D341Med (cell line): ENCODE results near the gene NAT16.
A peak's percentile ranks its signal among the peaks of the same experiment; 100 is the strongest.
"Not testable (repeated sequence)": the region's sequence is repeated elsewhere in the genome, so short reads cannot be mapped to it uniquely, and the experiment has no call there.

Experiments
- DNase-seq: peaks from one replicate; pipeline ENCODE4 v3.0.0; 2012; ENCODE audit warnings: low spot score

The NAT16 gene

DNA sequence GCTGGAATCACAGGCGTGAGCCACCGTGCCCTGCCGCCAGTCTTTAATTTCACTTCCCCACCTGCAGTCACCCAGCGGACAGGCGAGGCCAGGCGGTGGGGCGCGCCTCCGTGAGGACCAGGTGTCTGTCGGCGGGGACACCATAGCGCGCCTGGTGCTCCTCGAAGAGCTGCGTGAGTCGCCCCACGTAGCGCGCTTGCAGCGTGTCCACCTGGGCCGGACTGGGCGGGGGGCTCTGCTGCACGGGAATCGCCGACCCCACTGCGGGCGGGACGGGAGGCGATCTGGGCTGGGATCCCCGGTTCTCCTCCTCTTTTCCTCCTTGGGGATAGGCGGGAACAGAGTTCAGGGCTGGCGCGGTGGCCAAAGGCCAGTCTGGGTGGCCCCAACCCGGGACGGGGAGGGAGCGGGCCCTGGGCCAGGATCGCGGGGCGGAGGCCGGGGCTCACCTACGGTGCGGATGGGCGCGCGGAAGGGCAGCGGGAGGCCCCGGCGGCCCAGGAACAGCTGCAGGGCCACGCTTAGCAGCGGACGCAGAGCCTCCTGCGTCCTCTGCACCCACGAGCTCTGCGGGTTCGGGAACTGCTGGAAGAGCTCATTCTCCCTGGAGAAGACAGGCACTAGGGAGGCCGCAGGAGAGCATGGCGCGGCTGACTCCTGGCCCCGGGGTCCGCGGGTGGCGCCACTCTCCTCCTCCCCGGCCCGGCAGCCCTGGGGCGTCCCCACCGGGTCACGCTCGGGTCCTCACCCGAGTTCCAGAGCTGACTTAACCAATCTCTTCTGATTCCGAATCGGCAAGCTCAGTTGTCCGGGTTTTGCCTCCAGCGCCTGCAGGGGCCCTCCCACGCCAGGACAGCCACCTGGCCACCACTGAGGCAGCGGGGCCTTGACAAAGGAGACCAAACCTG is 21.9 kb upstream of the NAT16 start:
- peak; percentile 39 for DNase-seq

DNA sequence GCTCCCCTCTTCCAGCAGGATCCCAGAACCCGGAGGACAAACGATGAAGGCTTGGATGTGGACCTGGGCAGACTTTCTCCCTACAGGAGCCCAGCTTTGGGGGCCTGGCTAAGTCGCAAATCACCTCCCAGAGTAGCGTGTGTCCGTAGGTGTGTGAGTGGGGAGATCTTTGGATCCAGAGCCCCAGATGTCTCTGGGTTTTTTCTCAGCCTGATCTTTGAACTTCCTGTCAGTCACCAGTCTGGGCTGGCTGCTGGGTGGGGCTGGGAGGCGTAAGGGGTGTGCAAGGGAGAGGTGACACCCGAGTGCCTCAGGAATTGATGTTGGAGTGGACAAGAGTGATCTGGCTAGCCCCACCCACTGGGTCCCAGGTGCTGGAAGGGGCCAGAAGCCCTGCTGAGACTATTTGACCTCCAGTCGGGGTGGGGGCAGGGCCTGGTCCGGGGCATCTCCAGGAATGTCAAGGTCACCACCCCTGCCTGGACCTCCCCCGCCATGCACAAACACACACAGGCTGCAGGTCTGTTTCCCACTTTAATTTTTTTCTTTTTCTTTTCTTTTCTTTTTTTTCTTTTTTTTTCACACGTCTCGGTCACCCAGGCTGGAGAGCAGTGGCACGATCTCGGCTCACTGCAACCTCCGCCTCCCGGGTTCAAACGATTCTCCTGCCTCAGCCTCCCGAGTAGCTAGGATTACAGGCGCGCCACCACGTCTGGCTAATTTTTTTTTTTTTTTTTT is 20.9 kb upstream of the NAT16 start, which contains the start of gene MOGAT3:
TSS of gene MOGAT3 (minus strand) at position 175 of the 738 bp plus-strand sequence. CDS start 182 bp downstream, outside the sequence.
- no peak for DNase-seq

DNA sequence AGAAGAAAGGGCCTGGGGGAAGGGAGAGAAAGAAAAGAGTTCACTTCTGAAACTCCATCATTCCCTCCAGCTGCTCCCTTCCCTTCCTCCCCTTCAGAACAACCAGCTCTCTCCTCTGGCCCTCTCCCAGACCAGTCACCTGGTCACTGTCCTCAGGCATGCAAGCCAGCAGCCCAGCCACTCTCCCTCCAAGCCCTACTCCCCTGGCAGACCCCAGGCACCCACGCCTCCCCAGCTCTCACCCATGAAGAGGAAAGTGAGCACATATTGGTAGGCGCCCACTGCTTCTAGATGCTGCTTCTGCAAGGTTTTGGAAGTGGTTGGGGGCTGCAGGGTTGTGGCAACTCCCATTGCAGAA is 20.4 kb upstream of the NAT16 start:
- no peak for DNase-seq

DNA sequence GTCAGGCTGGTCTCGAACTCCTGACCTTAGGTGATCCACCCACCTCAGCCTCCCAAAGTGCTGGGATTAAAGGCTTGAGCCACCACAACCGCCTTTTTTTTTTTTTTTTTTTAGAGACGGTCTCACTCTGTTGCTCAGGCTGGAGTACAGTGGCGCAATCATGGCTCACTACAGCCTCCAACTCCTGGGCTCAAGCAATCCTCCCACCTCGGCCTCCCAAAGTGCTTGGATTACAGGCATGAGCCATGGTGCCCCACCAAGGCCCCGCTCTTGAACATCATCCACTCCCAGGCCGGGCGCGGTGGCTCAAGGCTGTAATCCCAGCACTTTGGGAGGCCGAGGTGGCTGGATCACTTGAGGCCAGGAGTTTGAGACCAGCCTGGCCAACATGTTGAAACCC is 19.4 kb upstream of the NAT16 start:
- DNase-seq: not testable (repeated sequence)

DNA sequence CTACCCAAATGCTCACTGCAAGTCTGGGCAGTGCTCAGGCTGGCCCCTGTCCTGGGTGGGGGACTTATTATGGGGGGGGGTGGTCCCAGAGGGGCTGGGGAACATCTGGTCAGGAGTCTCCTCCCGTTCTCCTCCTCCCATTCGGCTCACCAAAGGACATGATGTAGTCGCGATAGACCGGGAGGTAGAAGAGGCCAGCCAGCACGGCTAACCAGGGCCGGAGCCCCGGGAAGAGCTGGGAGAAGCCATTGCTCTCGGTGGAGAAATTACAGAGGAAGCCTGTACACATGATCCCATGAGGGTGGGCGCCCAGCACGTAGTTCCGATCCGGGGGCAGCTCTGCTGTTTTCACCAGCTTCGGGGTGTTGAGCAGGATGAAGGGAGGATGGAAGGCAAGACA is 18.4 kb upstream of the NAT16 start:
- DNase-seq: no peak

GRCh38 chr7:101197991-101198390 is 17.9 kb upstream of the NAT16 start:
- DNase-seq: peak; percentile 28

GRCh38 chr7:101195884-101196283 is 15.8 kb upstream of the NAT16 start:
- no peak for DNase-seq

DNA sequence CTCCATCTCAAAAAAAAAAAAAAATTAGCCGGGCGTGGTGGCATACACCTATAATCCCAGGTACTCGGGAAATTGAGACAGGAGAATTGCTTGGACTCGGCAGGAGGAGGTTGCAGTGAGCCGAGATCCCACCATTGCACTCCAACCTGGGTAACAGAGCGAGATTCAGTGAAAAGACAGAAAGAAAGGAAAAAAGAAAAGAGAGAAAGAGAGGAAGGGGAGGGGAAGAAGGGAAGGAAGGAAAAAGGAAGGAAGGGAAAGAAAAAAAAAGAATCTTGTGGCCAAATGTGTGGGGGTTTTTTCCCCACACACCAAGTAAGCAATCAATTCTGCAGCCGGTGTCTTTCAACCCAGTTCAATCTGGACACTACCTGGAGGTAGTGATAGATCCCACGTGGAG is 9.0 kb upstream of the NAT16 start:
- DNase-seq: no peak

- DNase-seq: no peak
Measured at GRCh38 chr7:101186844-101187428, 6.8 kb upstream of the NAT16 start.

- no peak for DNase-seq
Measured at GRCh38 chr7:101186194-101186593, 6.1 kb upstream of the NAT16 start.

GRCh38 chr7:101185258-101185839 is 5.3 kb upstream of the NAT16 start:
- DNase-seq: no peak

- DNase-seq: no peak
Measured at GRCh38 chr7:101179713-101180112, 380 bp downstream of the NAT16 start.

DNA sequence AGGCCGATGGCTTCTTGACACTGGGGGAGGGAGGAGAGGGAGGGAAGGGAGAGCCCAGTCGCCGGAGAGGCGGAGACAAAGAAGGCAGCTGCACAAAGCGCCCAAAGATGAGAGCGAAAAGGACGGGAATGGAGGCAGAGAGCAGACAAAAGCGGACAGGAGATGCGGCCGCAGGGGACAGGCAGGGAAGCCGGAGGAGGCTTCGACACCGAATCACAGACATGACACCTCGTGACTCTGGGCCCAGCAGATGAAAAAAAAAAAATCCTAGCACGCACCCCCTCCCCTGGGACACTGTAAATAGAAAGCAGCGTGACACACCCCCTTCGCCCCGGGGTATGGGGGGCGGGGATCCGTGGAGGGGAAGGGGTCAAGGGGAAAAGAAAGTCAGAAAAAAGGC is 976 bp downstream of the NAT16 start:
- DNase-seq: no peak

- DNase-seq: no peak
Measured at GRCh38 chr7:101177644-101178043, 2.4 kb downstream of the NAT16 start.

- DNase-seq: no peak
Measured at GRCh38 chr7:101175664-101176063, 4.4 kb downstream of the NAT16 start.

- DNase-seq: no peak
Measured at GRCh38 chr7:101174322-101174854, 5.7 kb downstream of the NAT16 start.

DNA sequence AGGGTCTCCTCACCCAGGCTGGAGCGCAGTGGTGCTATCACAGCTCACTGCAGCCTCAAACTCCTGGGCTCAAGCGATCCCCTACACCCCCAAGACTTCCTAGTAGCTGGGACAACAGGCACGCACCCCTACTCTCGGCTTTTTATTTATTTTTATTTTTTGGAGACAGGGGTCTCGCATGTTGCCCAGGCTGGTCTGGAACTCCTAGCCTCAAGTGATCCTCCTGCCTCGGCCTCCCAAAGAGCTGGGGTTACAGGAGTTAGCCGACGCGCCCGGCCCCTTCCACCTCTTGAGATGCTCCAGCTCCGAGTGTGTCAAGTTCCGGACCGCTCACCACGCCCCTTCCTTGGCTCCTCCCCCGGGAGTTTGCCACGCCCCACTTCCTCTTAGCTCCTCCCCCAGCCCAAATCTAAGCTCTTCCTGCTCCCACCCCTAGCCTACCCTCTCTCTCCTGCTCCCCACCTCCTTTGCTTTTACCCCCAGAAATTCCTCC is 6.3 kb downstream of the NAT16 start:
- DNase-seq: peak; percentile 68

DNA sequence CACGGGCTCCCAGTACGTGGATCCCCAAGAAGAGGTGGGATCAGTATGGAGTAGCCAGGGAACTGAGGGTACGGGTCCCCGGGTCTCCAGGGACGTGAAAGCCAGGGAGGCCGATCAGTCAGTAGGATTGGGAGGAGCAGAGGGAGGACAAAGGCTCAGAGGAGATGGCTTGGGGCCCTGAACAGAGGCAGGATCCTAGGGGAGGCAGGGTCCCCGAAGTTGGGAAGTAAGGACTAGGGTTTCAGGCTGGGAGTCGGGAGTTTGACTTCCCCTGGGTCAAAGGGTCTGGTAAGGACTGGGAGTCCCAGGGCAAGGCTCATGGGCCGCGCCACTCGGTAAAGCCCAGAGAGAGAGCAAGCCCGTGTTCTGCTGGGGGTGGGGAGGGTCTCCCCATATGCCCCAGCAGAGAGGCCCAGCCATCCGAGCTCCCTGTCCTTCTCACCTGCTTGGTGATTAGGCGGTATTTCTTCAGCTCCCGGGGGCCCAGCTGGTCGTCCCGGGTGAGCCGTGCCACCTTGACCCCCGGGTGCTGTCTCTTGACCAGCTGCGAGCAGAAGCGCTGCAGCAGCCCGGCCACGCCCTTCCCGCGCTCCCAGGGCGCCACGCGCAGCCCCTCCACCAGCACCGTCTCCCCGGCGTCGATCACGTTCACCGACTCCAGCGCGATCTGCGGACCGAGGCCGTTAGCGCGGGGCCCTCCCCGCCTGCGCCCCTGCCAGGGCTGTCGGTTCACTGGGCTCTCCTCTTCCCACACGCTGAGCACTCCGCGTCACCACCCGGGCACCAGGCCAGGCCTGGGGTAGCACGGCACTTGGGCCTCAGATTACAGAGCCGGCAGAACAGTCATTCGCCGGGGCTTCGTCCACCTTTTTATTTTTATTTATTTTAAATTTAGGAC is 7.0 kb downstream of the NAT16 start:
- peak; percentile 54 for DNase-seq

GRCh38 chr7:101172005-101172853 is 7.9 kb downstream of the NAT16 start:
- peak; percentile 52 for DNase-seq

GRCh38 chr7:101171442-101171837 is 8.7 kb downstream of the NAT16 start:
- peak; percentile 58 for DNase-seq
